Ascending aorta (tissue), 2 donors: Measurements from ENCODE around the gene TES. TPM values are rescaled to one million over a fixed set of nuclear protein-coding genes. Genes with fewer than 3 reads are reported as not detected.

Source experiments
- DNase-seq, 2 donors: peaks; one replicate each; pipeline ENCODE4 v3.0.0-alpha.2; 2019; ENCODE audit warnings: low spot score in 2 of 2
- H3K27ac ChIP-seq, 2 donors: fragments of 200-600 bp; sonication (generic); one replicate each; pipeline ENCODE4 v1.5.1; 2016 to 2017; ENCODE audit warnings: mild to moderate bottlenecking in 1 of 2
- H3K27me3 ChIP-seq: fragments of 200-600 bp; sonication (generic); one replicate; pipeline ENCODE4 v1.5.1; 2017
- H3K36me3 ChIP-seq, 2 donors: fragments of 200-600 bp; sonication (generic); one replicate each; pipeline ENCODE4 v1.5.1; 2016
- H3K4me1 ChIP-seq, 2 donors: fragments of 200-600 bp; sonication (generic); one replicate each; pipeline ENCODE4 v1.5.1; 2016 to 2017; ENCODE audit warnings: mild to moderate bottlenecking in 1 of 2
- H3K4me3 ChIP-seq, 2 donors: fragments of 200-600 bp; sonication (generic); one replicate each; pipeline ENCODE4 v1.5.1; 2016 to 2017; ENCODE audit warnings: mild to moderate bottlenecking in 1 of 2
- H3K9me3 ChIP-seq, 2 donors: fragments of 200-600 bp; sonication (generic); one replicate each; pipeline ENCODE4 v1.5.1; 2016
- intact Hi-C: fragments of 100-400 bp; cut with DNase I; formaldehyde crosslinking; loops from one replicate; pipeline ENCODE4 v1.15.1; 2023
- total RNA-seq: library from RNA; depleted of rRNA; stranded (reverse); fragments of >200 nt; gene quantifications from one replicate; pipeline ENCODE4 v1.1.0, GENCODE V29; 2016
- TF ChIP-seq, protein P1 (sequence below), 3 experiments: fragments of 200-600 bp in 2 of 3; fragments of 450-650 bp in 1 of 3; sonication (generic) in 2 of 3; IDR thresholded peaks; one replicate each; pipeline ENCODE4 v1.5.1; 2016 to 2019; ENCODE audit warnings: antibody characterized with exemption in 3 of 3, mild to moderate bottlenecking in 1 of 3, moderate library complexity in 1 of 3

Gene TES
- total RNA-seq, 1 donor from 2014 or later = 108 TPM

DNA sequence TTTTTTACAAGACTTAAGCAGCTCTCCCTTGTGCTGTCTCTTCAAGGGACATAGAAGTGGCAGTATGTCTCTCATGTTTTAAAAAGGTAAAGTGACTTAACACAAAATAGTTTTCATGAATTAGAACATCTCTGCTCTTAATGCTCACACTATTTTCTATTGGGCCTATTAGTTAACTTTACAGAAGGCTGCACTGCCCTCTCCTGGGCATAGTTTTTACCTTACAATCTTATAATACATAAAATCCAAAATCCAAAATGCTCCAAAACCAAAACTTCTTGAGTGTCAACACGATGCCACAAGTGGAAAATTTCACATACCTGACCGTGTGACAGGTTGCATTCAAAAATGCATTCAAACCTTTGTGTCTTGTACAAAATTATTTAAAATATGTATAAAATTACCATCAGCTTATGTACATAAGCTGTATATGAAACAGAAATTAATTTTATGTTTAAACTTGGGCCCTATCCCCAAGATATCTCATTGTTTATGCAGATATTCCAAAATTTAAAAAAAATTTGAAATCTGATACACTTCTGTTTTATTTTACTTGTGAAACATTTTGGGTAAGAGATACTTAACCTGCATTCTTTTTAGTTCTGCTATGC, 25.8 kb downstream of the TES start:
- TF ChIP-seq, protein P1, sequence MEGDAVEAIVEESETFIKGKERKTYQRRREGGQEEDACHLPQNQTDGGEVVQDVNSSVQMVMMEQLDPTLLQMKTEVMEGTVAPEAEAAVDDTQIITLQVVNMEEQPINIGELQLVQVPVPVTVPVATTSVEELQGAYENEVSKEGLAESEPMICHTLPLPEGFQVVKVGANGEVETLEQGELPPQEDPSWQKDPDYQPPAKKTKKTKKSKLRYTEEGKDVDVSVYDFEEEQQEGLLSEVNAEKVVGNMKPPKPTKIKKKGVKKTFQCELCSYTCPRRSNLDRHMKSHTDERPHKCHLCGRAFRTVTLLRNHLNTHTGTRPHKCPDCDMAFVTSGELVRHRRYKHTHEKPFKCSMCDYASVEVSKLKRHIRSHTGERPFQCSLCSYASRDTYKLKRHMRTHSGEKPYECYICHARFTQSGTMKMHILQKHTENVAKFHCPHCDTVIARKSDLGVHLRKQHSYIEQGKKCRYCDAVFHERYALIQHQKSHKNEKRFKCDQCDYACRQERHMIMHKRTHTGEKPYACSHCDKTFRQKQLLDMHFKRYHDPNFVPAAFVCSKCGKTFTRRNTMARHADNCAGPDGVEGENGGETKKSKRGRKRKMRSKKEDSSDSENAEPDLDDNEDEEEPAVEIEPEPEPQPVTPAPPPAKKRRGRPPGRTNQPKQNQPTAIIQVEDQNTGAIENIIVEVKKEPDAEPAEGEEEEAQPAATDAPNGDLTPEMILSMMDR (IDR thresholded peaks at IDR 0.05) = peak; percentile 33 to 63 (median 38)
- peak overlapping the region in 1 of 2 donors; percentile 91 for H3K27ac ChIP-seq
- peak in 1 of 2 donors; percentile 75 for DNase-seq
- H3K4me3 ChIP-seq = no peak overlapping the region
- intact Hi-C loops = loop anchor here (1.0 kb wide), 1 partner anchor 56 kb away; no protein-coding TSS in a partner anchor
- no peaks in the 10 kb centered on the region for H3K27me3 ChIP-seq
- no peaks in the 10 kb centered on the region for H3K9me3 ChIP-seq
- H3K36me3 ChIP-seq = peaks cover 0 to 22% of the 10 kb centered on the region in 2 donors
- H3K4me1 ChIP-seq = peaks cover 8 to 62% of the 10 kb centered on the region in 2 donors

DNA sequence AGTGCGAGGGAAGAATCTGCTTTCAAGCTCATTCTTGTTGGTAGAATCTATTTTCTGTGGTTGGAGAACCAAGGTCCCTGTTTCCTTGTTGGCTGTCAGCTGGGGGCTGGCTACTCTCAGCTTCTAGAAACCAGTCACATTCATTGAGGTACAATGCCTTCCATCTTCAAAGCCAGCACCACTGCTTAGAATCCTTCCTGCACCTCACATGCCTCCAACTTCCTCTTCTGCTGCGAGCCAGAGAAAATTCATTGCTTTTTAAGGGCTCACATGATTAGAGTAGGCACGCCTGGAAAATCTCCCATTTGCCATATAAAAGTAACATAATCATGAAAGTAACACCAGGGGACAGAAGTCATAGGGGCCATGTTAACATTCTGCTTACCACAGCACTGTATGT, 28.7 kb downstream of the TES start:
- TF ChIP-seq, protein P1 (IDR thresholded peaks at IDR 0.05) = no peak
- Histone ChIP-seq H3K9me3 (no peaks in the 10 kb centered on the region), H3K27ac (peak overlapping the region; percentile 1 to 29), H3K27me3 (no peaks in the 10 kb centered on the region), H3K4me1 (peaks cover 2 to 48% of the 10 kb centered on the region in 2 donors), H3K4me3 (no peak overlapping the region), H3K36me3 (peaks cover 0 to 27% of the 10 kb centered on the region in 2 donors)
- intact Hi-C loops = no loop called here
- DNase-seq = no peak

GRCh38 chr7:116239434-116239833, 29.1 kb downstream of the TES start:
- intact Hi-C loops = no loop called here

DNA sequence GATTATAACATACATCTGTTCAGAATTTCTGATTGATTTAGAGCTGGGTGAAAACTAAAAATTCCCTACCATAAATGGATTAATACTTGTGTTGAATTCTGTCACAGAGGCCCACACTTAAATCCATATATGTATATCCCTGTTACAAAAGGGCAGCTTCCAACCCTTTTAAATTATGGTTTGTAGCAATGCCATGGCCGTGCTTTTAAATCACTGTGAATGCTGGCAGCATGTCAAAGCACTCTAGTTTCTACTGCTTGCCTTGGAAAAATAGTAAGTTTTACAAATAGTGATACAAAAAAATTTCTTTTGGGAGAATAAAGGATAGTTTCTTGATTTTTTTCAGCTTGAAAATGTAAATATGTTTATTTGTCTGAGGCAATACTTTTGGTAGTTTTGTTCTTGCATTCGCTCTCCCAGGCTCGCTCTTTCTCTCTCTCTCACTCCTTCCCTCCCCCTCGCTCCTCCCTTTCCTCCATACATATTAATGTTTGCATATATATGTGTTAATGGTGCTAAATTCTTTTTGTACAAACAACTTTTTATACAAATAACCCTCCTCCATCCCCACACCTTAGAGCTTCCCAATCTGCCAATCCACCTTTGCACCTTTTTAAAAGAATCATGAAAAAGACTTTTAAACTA, 29.8 kb downstream of the TES start:
- TF ChIP-seq, protein P1 (IDR thresholded peaks at IDR 0.05) = no peak
- DNase-seq = no peak
- H3K4me3 ChIP-seq = no peak overlapping the region
- intact Hi-C loops = no loop called here
- H3K9me3 ChIP-seq = no peaks in the 10 kb centered on the region
- peak overlapping the region in 1 of 2 donors; percentile 10 for H3K27ac ChIP-seq
- peaks cover 2 to 40% of the 10 kb centered on the region in 2 donors for H3K4me1 ChIP-seq
- peaks cover 7 to 29% of the 10 kb centered on the region in 2 donors for H3K36me3 ChIP-seq
- H3K27me3 ChIP-seq = no peaks in the 10 kb centered on the region

More at GRCh38 chr7:116239434-116239833, 29.1 kb downstream of the TES start:
- no peak overlapping the region for H3K4me3 ChIP-seq
- TF ChIP-seq, protein P1 (IDR thresholded peaks at IDR 0.05) = no peak
- peaks cover under 1 to 29% of the 10 kb centered on the region in 2 donors for H3K36me3 ChIP-seq
- no peaks in the 10 kb centered on the region for H3K9me3 ChIP-seq
- H3K4me1 ChIP-seq = peaks cover 2 to 46% of the 10 kb centered on the region in 2 donors
- no peak for DNase-seq
- peak overlapping the region; percentile 1 to 29 for H3K27ac ChIP-seq
- H3K27me3 ChIP-seq = no peaks in the 10 kb centered on the region

GRCh38 chr7:116241291-116241690, 31.0 kb downstream of the TES start:
- Histone ChIP-seq H3K4me3 (no peak overlapping the region), H3K27me3 (no peaks in the 10 kb centered on the region), H3K27ac (peak overlapping the region in 1 of 2 donors; percentile 25), H3K4me1 (peaks cover 2 to 30% of the 10 kb centered on the region in 2 donors), H3K9me3 (no peaks in the 10 kb centered on the region), H3K36me3 (peaks cover 7 to 34% of the 10 kb centered on the region in 2 donors)
- DNase-seq = no peak
- intact Hi-C loops = no loop called here
- TF ChIP-seq, protein P1 (IDR thresholded peaks at IDR 0.05) = no peak
